ENCODE results near the gene UCK2. TPM values are rescaled to one million over a fixed set of nuclear protein-coding genes. Genes with fewer than 3 reads are reported as not detected.

UCK2 gene
- total RNA-seq, 1 donor from 2014 or later, result 49.4 TPM

GRCh38 chr1:165828103-165828668 lies 772 bp downstream of the UCK2 start:
- TF ChIP-seq POLR2AphosphoS5 (IDR thresholded peaks at IDR 0.05; ENCODE audit: insufficient read depth in 1 of 2, low read depth in 1 of 2), result no peak
- no peak for TF ChIP-seq POLR2A (IDR thresholded peaks at IDR 0.05)
- TF ChIP-seq, protein P1, sequence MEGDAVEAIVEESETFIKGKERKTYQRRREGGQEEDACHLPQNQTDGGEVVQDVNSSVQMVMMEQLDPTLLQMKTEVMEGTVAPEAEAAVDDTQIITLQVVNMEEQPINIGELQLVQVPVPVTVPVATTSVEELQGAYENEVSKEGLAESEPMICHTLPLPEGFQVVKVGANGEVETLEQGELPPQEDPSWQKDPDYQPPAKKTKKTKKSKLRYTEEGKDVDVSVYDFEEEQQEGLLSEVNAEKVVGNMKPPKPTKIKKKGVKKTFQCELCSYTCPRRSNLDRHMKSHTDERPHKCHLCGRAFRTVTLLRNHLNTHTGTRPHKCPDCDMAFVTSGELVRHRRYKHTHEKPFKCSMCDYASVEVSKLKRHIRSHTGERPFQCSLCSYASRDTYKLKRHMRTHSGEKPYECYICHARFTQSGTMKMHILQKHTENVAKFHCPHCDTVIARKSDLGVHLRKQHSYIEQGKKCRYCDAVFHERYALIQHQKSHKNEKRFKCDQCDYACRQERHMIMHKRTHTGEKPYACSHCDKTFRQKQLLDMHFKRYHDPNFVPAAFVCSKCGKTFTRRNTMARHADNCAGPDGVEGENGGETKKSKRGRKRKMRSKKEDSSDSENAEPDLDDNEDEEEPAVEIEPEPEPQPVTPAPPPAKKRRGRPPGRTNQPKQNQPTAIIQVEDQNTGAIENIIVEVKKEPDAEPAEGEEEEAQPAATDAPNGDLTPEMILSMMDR (IDR thresholded peaks at IDR 0.05), result no peak
- no peaks in the 10 kb centered on the region for H3K9me3 ChIP-seq
- H3K27ac ChIP-seq, result peak overlapping the region; percentile 72
- no peaks in the 10 kb centered on the region for H3K36me3 ChIP-seq
- intact Hi-C loops (cut with DNase I), result no loop called here
- DNase-seq (ENCODE audit: extremely low spot score in 2 of 2), result no peak
- peaks cover 18% of the 10 kb centered on the region for H3K4me1 ChIP-seq
- H3K27me3 ChIP-seq, result no peaks in the 10 kb centered on the region
- H3K4me3 ChIP-seq, result peak overlapping the region; percentile 76 to 91

- Histone ChIP-seq H3K36me3 (no peaks in the 10 kb centered on the region), H3K4me3 (peak overlapping the region; percentile 76 to 91), H3K27ac (peak overlapping the region; percentile 72), H3K9me3 (no peaks in the 10 kb centered on the region), H3K4me1 (peaks cover 18% of the 10 kb centered on the region), H3K27me3 (no peaks in the 10 kb centered on the region)
- no peak for DNase-seq (ENCODE audit: extremely low spot score in 2 of 2)
- intact Hi-C loops (cut with DNase I), result no loop called here
- TF ChIP-seq, protein P1 (IDR thresholded peaks at IDR 0.05), result no peak
- TF ChIP-seq POLR2A (IDR thresholded peaks at IDR 0.05), result no peak
- TF ChIP-seq POLR2AphosphoS5 (IDR thresholded peaks at IDR 0.05; ENCODE audit: insufficient read depth in 1 of 2, low read depth in 1 of 2), result peak in 1 of 2 donors; percentile 24
Observed at GRCh38 chr1:165828669-165829329, 1.4 kb downstream of the UCK2 start.

DNA sequence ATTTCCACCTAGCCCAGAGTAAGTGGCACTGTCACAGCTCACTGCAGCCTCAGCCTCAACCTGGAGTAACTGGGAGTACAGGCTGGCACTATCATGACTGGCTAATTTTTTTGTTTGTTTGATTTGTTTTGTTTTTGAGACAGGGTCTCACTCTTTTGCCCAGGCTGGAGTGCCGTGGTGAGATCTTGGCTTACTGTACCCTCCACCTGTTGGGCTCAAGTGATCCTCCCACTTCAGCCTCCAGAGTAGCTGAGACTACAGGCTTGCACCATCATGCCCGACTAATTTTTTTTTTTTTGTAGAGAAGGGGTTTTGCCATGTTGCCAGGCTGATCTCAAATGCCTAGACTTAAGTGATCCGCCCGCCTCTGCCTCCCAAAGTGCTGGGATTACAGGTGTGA lies 2.5 kb downstream of the UCK2 start:
- Histone ChIP-seq H3K27ac (no peak overlapping the region), H3K27me3 (no peaks in the 10 kb centered on the region), H3K36me3 (no peaks in the 10 kb centered on the region), H3K9me3 (no peaks in the 10 kb centered on the region), H3K4me1 (peaks cover 18% of the 10 kb centered on the region), H3K4me3 (no peak overlapping the region)
- no peak for DNase-seq (ENCODE audit: extremely low spot score in 2 of 2)
- intact Hi-C loops (cut with DNase I), result no loop called here
- TF ChIP-seq POLR2A (IDR thresholded peaks at IDR 0.05) (no peak), POLR2AphosphoS5 (IDR thresholded peaks at IDR 0.05; ENCODE audit: insufficient read depth in 1 of 2, low read depth in 1 of 2) (no peak)
- TF ChIP-seq, protein P1 (IDR thresholded peaks at IDR 0.05), result no peak

DNA sequence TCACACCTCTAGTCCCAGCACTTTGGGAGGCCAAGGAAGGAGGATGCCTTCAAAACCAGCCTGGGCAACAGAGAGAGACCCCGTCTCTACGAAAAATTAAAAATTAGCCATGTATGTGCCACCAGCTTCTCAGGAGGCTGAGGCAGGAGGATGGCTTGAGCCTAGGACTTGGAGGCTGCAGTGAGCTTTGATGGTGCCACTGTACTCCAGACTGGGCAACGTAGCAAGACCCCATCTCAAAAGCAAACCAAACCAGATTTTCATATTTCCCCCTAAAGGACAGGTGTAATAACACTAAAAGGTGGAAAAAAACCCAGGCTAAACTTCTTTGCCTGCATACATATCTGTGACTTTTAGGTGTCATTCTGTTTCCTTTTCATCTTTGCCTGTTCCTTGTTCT lies 3.7 kb downstream of the UCK2 start:
- DNase-seq (ENCODE audit: extremely low spot score in 2 of 2), result no peak
- Histone ChIP-seq H3K27me3 (no peaks in the 10 kb centered on the region), H3K4me1 (peaks cover 18% of the 10 kb centered on the region), H3K36me3 (no peaks in the 10 kb centered on the region), H3K4me3 (no peak overlapping the region), H3K27ac (no peak overlapping the region), H3K9me3 (no peaks in the 10 kb centered on the region)
- TF ChIP-seq POLR2A (IDR thresholded peaks at IDR 0.05) (no peak), POLR2AphosphoS5 (IDR thresholded peaks at IDR 0.05; ENCODE audit: insufficient read depth in 1 of 2, low read depth in 1 of 2) (no peak)
- TF ChIP-seq, protein P1 (IDR thresholded peaks at IDR 0.05), result no peak
- intact Hi-C loops (cut with DNase I), result no loop called here

DNA sequence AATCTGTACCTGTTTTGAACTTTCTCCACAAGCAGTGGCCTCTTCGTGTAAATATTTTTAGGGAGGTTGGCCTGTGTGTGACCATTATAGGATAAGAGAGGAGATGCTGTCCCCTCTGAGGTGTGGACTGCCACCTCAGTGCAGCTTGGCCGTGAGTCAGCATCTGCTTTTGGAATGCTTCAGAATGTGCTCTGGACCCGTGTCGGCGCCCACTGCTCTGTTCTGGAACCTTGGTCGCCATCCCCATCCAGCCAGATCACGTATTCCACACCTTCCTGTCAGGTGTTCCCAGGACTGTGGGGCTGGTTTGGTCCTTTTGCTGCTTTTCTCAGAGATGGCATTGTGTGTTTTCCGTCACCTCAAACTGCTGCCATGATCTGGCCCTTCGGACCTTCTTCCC lies 5.5 kb downstream of the UCK2 start:
- TF ChIP-seq POLR2A (IDR thresholded peaks at IDR 0.05), result no peak
- no peak for TF ChIP-seq POLR2AphosphoS5 (IDR thresholded peaks at IDR 0.05; ENCODE audit: insufficient read depth in 1 of 2, low read depth in 1 of 2)
- TF ChIP-seq, protein P1 (IDR thresholded peaks at IDR 0.05), result no peak
- Histone ChIP-seq H3K9me3 (no peaks in the 10 kb centered on the region), H3K36me3 (no peaks in the 10 kb centered on the region), H3K27me3 (no peaks in the 10 kb centered on the region), H3K4me3 (no peak overlapping the region), H3K27ac (no peak overlapping the region), H3K4me1 (peaks cover 11% of the 10 kb centered on the region)
- intact Hi-C loops (cut with DNase I), result no loop called here
- no peak for DNase-seq (ENCODE audit: extremely low spot score in 2 of 2)
